ENCODE results near the gene ARNT2.
"Not testable (repeated sequence)": the region's sequence is repeated elsewhere in the genome, so short reads cannot be mapped to it uniquely, and the experiment has no call there.

GRCh38 chr15:80390942-80391341 is 13.2 kb upstream of the ARNT2 start:
- not testable (repeated sequence) for TF ChIP-seq CTCF, POLR2A, POLR2AphosphoS5 (IDR thresholded peaks at IDR 0.05)
